GM12872 (cell line): ENCODE results near the gene MB.
A peak's percentile ranks its signal among the peaks of the same experiment; 100 is the strongest.

Experiments used
- TF ChIP-seq, protein P1 (sequence below): IDR thresholded peaks from 3 replicates; pipeline ENCODE4 v1.5.1; 2011; ENCODE audit warnings: low read depth, mild to moderate bottlenecking, low read length, moderate library complexity; ENCODE audit not compliant: insufficient read depth

The MB gene

DNA sequence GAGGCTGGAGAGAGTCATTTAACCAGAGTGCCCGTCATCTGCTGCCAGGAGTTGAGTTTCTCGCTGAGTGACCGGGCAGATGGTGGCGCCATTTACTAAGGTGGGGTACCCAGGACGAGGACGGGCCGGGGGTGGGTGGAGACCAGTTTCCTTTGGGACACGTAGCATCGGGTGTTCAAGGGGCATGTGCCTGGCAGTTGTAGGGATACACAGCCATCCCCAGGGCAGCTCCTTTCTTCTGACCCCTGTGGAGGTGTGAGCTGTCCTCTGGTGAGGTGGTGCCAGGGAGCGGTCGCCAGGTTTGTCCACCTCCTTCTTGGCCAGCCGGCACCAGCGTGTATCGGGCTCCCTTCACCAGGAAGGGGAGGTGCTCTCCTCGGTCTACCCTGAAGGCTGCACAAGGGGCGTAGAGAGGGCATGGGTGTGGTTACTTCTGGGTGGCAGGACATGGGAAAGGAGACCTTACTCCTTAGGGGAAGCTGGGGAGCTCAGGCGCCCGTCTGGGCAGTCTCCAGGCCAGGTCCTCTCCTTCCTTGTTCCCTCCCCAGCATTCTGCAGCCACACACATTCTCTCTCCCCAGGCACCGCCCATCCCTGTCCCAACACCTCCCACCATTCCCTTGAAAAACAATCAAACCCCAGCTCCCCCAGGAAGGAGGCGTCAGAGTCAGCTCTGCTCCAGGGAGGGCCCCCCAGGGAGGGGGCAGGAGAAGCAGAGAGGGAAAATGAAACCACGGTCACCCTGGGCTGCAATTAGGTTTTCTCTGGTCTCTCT, 10.3 kb upstream of the MB start:
- TF ChIP-seq, protein P1, sequence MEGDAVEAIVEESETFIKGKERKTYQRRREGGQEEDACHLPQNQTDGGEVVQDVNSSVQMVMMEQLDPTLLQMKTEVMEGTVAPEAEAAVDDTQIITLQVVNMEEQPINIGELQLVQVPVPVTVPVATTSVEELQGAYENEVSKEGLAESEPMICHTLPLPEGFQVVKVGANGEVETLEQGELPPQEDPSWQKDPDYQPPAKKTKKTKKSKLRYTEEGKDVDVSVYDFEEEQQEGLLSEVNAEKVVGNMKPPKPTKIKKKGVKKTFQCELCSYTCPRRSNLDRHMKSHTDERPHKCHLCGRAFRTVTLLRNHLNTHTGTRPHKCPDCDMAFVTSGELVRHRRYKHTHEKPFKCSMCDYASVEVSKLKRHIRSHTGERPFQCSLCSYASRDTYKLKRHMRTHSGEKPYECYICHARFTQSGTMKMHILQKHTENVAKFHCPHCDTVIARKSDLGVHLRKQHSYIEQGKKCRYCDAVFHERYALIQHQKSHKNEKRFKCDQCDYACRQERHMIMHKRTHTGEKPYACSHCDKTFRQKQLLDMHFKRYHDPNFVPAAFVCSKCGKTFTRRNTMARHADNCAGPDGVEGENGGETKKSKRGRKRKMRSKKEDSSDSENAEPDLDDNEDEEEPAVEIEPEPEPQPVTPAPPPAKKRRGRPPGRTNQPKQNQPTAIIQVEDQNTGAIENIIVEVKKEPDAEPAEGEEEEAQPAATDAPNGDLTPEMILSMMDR: peak; percentile 59

DNA sequence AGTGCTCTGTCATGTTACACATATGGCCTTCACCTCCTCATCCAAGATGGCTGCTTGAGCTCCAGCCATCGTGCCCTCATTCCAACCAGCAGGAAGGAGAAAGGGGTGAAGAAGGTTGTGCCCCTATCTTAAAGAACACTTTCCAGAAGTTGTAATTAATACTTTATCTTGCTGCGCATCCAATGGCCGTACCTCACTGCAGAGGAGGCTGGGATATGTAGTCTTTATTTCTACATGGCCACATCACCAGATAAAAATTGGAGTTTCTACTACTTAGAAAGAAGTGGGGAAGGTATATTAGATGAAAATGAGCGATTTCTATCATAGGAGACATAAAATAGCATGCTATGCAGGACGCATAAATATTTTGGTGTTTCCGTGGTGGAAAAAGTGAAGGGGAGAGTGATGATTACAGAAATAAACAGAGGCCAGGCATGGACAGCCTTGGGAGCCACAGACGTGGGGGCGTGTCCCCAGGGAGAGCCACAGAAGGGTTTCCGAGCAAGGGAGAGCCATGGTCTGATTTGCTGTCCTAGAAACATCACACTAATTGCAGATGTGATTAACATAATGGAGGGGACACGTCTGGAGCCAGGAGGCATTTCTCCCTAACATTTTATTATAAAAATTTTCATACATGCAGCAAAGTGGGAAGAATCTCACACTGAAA, 8.8 kb upstream of the MB start:
- TF ChIP-seq, protein P1: no peak

DNA sequence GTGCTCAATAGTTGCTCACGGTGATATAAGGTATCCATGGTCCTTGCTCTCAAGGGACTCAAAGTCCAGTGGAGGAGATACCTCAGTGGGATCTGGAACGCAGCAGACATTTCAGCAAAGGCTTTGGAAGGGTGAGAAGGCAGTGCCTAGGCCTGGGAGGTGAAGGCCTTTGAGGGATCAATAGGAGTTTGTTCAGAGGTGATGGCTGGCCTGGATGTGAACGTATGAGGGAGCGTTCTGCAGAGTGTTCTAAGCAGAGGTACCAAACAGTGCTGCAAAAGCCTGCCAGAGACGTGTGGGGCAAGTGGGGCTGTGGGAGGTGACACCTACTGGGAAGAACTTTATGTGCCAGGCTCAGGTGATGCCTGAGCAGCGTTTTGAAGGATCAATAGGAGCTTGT, 7.4 kb upstream of the MB start:
- TF ChIP-seq, protein P1: no peak

DNA sequence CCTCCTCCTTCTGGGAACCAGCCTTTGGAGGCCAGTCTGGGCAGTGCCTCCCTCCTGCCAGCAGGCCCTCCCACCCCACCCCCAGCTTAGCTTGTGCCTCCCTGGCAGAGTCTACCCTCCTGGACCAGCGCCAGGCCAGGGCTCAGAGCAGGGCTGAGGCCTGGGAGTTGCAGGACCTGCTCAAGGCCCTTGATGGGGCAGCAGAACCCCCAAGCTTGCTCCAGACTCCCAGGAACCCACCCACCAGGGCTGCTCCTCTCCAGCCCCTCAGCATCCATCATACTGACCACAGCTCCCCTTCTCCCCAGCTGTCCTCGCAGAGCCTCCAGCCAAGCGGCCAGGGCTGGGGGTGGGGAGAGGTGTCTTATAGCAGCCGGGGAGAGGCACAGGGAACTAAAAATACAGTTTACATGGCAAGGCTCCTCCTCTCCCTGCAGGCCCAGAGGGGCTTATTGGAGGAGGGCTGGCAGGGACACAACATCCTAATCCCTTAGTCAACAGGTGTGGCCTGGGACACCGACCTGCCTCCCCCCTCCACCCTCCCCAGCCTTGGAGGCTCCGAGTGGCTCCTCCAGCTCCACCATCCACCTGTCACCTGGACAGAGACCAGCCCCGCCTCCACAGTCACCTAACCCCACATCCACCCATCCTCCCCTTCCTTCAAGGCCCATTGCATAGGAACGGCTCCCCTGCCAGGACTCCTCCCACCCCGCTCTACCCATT, 5.2 kb upstream of the MB start:
- TF ChIP-seq, protein P1: no peak

DNA sequence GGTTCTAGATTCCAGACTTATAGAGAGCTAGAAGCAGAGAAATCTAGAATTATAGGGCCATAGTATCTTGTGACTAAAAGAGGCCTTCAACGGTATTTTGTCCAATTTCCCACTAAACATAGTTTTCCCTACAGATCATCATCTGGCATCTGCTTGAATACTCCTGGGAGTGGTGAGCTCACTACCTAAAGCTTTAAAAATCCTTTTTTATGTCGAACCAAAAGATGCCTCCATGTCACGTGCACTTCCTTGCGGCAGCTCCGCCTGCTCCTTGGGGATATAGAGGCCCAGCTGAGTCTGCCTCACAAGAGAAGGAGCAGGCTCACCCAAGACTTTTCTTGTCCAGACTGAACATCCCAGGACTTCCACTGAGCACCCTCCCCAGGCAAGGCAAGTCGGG, 4.3 kb upstream of the MB start:
- TF ChIP-seq, protein P1: no peak

DNA sequence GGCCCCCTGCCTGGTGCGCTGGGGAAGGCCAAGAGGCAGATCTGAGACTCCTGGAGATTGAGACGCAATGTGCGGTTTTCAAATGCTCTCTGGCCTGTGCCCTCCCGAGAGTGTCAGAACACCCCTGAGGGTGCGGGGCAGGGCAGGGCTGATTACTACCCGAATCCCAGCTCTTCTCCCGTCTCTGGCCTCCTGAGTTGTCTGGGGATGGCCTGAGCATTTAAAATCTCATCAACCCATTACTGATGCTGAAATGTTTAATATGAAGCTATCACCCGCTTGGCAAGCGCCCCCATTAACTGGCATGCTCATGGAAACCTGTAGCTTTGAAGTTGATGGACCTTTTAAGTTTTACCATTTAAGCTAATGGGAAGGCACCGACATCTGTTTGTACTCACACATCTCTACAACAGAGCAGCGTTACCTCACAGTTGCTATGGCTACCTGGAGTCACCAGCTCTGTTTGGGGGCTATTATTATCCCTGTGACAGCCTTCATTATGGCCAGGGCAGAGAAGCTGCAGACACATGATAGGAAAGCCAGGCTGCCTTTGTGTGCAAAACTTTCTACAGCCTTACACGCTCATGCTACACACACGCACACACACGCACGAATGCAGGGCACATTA, 3.6 kb upstream of the MB start:
- TF ChIP-seq, protein P1: no peak
